ENCODE measurements around the gene MYH9. TPM values are rescaled to one million over a fixed set of nuclear protein-coding genes. Genes with fewer than 3 reads are reported as not detected.

MYH9 gene
- total and polyA plus RNA-seq, 2 experiments from 2014 or later, result 140 to 188 TPM

DNA sequence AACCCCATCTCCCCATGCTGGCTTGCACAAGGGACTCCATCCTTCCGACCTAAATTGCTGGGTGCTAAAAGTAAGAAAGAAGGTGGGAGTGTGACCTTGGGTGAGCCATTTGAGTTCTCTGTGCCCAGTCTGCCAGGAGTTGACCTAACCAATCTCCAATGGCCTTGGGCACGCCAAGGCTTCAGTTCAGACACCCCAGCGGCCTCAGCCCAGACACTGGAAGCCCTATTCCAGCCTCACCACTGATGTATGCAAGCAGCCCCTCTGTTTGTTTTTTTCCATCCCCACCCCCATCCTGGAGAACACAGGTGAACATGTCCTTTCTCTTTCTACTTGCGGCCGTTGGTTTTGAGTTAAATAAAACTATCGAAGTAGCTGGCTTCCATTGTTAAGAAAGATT is 31.9 kb downstream of the MYH9 start:
- Histone ChIP-seq H3K27me3 (no peaks in the 10 kb centered on the region), H3K4me1 (ENCODE audit: insufficient read depth) (peaks cover 57% of the 10 kb centered on the region), H2AFZ (no peak overlapping the region), H3K27ac (peak overlapping the region; percentile 84), H3K4me2 (no peak overlapping the region), H3K36me3 (replicated peaks; ENCODE audit: insufficient read depth, low read depth) (no peaks in the 10 kb centered on the region), H3K9me2 (replicated peaks; ENCODE audit: insufficient read depth) (no peaks in the 10 kb centered on the region), H3K4me3 (no peak overlapping the region), H3K79me2 (peaks cover 96% of the 10 kb centered on the region), H3K9me3 (ENCODE audit: low read depth) (no peaks in the 10 kb centered on the region), H4K20me1 (ENCODE audit: insufficient read depth, poor library complexity, severe bottlenecking) (peaks cover 53% of the 10 kb centered on the region)
- DNase-seq (ENCODE audit: low spot score), result no peak
- TF ChIP-seq EZH2 (IDR thresholded peaks at IDR 0.05; ENCODE audit: borderline replicate concordance), result no peak
- TF ChIP-seq, protein P1, sequence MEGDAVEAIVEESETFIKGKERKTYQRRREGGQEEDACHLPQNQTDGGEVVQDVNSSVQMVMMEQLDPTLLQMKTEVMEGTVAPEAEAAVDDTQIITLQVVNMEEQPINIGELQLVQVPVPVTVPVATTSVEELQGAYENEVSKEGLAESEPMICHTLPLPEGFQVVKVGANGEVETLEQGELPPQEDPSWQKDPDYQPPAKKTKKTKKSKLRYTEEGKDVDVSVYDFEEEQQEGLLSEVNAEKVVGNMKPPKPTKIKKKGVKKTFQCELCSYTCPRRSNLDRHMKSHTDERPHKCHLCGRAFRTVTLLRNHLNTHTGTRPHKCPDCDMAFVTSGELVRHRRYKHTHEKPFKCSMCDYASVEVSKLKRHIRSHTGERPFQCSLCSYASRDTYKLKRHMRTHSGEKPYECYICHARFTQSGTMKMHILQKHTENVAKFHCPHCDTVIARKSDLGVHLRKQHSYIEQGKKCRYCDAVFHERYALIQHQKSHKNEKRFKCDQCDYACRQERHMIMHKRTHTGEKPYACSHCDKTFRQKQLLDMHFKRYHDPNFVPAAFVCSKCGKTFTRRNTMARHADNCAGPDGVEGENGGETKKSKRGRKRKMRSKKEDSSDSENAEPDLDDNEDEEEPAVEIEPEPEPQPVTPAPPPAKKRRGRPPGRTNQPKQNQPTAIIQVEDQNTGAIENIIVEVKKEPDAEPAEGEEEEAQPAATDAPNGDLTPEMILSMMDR (IDR thresholded peaks at IDR 0.05; ENCODE audit: poor library complexity), result no peak
- no peak for TF ChIP-seq EZH2phosphoT487 (IDR thresholded peaks at IDR 0.05; ENCODE audit: low read depth, severe bottlenecking, unreplicated experiment)
- WGBS (ENCODE audit: low lambda C conversion rate, missing lambda C conversion rate), result 95% methylated on average over 6 of the region's 6 CpGs

DNA sequence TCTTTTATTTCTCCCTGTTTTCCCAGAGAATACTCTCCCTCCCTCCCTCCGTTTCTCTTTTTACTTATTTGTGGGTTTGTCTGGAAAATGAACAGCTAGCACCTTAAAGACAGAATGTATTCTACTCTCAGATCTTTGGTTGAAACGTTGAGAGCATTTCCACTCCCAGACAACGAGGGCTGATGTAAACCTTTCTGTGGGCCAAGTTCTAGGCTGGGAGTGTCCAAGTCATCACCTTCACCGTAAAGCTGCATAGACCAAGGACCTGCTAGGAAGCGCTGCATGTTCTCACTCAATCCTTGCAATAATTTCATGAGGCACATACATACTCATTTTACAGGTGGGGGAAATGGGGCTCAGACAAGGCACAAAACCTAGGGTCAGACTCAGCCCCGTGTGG is 32.4 kb downstream of the MYH9 start:
- no peaks in the 10 kb centered on the region for H3K9me2 ChIP-seq (replicated peaks; ENCODE audit: insufficient read depth)
- no peaks in the 10 kb centered on the region for H3K36me3 ChIP-seq (replicated peaks; ENCODE audit: insufficient read depth, low read depth)
- DNase-seq (ENCODE audit: low spot score), result no peak
- no peaks in the 10 kb centered on the region for H3K27me3 ChIP-seq
- TF ChIP-seq, protein P1 (IDR thresholded peaks at IDR 0.05; ENCODE audit: poor library complexity), result no peak
- TF ChIP-seq EZH2 (IDR thresholded peaks at IDR 0.05; ENCODE audit: borderline replicate concordance) (no peak), EZH2phosphoT487 (IDR thresholded peaks at IDR 0.05; ENCODE audit: low read depth, severe bottlenecking, unreplicated experiment) (no peak)
- peak overlapping the region; percentile 44 for H3K4me2 ChIP-seq
- no peaks in the 10 kb centered on the region for H3K9me3 ChIP-seq (ENCODE audit: low read depth)
- peaks cover 98% of the 10 kb centered on the region for H3K79me2 ChIP-seq
- peaks cover 56% of the 10 kb centered on the region for H3K4me1 ChIP-seq (ENCODE audit: insufficient read depth)
- H3K4me3 ChIP-seq, result no peak overlapping the region
- 65% methylated on average over 6 of the region's 6 CpGs for WGBS (ENCODE audit: low lambda C conversion rate, missing lambda C conversion rate)
- peak overlapping the region; percentile 84 for H3K27ac ChIP-seq
- H2AFZ ChIP-seq, result no peak overlapping the region
- H4K20me1 ChIP-seq (ENCODE audit: insufficient read depth, poor library complexity, severe bottlenecking), result peaks cover 50% of the 10 kb centered on the region

DNA sequence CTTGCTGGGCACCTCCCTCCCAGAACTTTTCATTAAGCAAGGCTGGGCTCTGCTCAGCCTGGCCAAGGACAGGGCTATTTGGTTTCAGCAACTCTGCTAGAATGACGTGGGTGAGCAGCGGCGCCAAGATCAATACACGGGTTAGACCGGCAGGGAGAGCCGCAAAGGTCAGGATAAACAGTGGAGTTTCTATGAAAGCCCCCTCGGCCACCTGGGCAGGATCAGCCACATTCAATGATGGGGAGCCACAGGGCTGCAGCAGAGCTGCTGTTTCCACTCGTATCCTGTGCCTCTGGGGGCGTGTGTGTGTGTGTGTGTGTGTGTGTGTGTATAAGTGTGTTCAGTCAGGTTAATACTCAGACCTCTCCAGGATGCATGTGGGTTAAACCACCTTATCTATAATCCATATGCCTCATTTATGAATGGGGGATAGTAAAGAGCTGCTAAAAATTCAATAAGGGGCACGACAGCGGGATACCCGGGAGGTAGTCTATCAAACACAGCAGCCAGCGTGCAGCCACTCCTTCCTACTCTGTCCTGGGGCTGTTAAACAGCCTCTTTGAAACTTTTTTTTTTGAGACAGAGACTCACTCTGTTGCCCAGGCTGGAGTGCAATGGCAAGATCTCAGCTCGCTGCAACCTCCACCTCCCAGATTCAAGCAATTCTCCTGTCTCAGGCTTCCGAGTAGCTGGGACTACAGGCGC is 34.8 kb downstream of the MYH9 start:
- peaks cover 35% of the 10 kb centered on the region for H3K4me1 ChIP-seq (ENCODE audit: insufficient read depth)
- H4K20me1 ChIP-seq (ENCODE audit: insufficient read depth, poor library complexity, severe bottlenecking), result peaks cover 46% of the 10 kb centered on the region
- no peak overlapping the region for H2AFZ ChIP-seq
- H3K4me3 ChIP-seq, result no peak overlapping the region
- TF ChIP-seq EZH2 (IDR thresholded peaks at IDR 0.05; ENCODE audit: borderline replicate concordance) (no peak), EZH2phosphoT487 (IDR thresholded peaks at IDR 0.05; ENCODE audit: low read depth, severe bottlenecking, unreplicated experiment) (no peak)
- TF ChIP-seq, protein P1 (IDR thresholded peaks at IDR 0.05; ENCODE audit: poor library complexity), result no peak
- H3K9me2 ChIP-seq (replicated peaks; ENCODE audit: insufficient read depth), result no peaks in the 10 kb centered on the region
- DNase-seq (ENCODE audit: low spot score), result peak; percentile 53
- WGBS (ENCODE audit: low lambda C conversion rate, missing lambda C conversion rate), result 59% methylated on average over 16 of the region's 16 CpGs
- H3K27ac ChIP-seq, result peak overlapping the region; percentile 84
- H3K4me2 ChIP-seq, result peak overlapping the region; percentile 30
- H3K27me3 ChIP-seq, result no peaks in the 10 kb centered on the region
- H3K36me3 ChIP-seq (replicated peaks; ENCODE audit: insufficient read depth, low read depth), result no peaks in the 10 kb centered on the region
- H3K9me3 ChIP-seq (ENCODE audit: low read depth), result no peaks in the 10 kb centered on the region
- peaks cover 100% of the 10 kb centered on the region for H3K79me2 ChIP-seq

Data from hepatocyte (in vitro differentiated cells).